Endothelial cell of umbilical vein (primary cell): ENCODE data around the gene SYT6. TPM values are rescaled to one million over a fixed set of nuclear protein-coding genes. Genes with fewer than 3 reads are reported as not detected.

Experiments
- BruUV-seq: library from RNA; stranded (reverse); fragments of 400-500 nt; replicated peaks from 2 replicates; lab custom pipeline; 2021; lab: Mats Ljungman, UMichigan
- CTCF ChIA-PET: fragments of 300-600, 350-600 bp; sonication (Branson Sonifier 250); formaldehyde crosslinking; loops from one replicate; lab custom pipeline; 2021; ENCODE audit warnings: antibody characterized with exemption, inconsistent platforms; lab: Charles Lee
- POLR2A ChIA-PET: fragments of 300-600, 350-600 bp; sonication (Branson Sonifier 250); formaldehyde crosslinking; loops from one replicate; lab custom pipeline; 2021; ENCODE audit warnings: antibody characterized with exemption, inconsistent platforms; lab: Charles Lee
- DNase-seq: peaks from one replicate; pipeline ENCODE4 v3.0.0-alpha.2; 2011; ENCODE audit warnings: low read depth, low spot score
- FAIRE-seq: peaks from 2 replicates; lab custom pipeline; 2011; peaks lifted over from hg19 to GRCh38; lab: Jason Lieb, UNC
- H2AFZ ChIP-seq: 2 replicates; pipeline ENCODE4 v1.6.0; 2012; ENCODE audit warnings: low read depth, low read length, control low read depth, inconsistent platforms
- H3K27ac ChIP-seq: 2 replicates; pipeline ENCODE4 v1.5.1; 2011; ENCODE audit warnings: low read depth, mild to moderate bottlenecking, control low read depth, low read length, moderate library complexity; ENCODE audit not compliant: insufficient read depth
- H3K27me3 ChIP-seq, 2 experiments: 2 replicates each; pipeline versions ENCODE4 v1.6.0 to v1.6.1; 2011; ENCODE audit warnings: low read length in 2 of 2, mixed read lengths in 1 of 2; ENCODE audit not compliant: control insufficient read depth in 2 of 2, insufficient read depth in 2 of 2
- H3K36me3 ChIP-seq, 2 experiments: 2 replicates in 1 of 2; 3 replicates in 1 of 2; pipeline ENCODE4 v1.5.1; 2011; ENCODE audit warnings: low read length in 2 of 2, mild to moderate bottlenecking in 1 of 2, moderate library complexity in 1 of 2; ENCODE audit not compliant: control insufficient read depth in 2 of 2, insufficient read depth in 2 of 2; ENCODE audit errors: extremely low read depth in 1 of 2
- H3K4me1 ChIP-seq: 3 replicates; pipeline ENCODE4 v1.5.1; 2011; ENCODE audit warnings: mild to moderate bottlenecking, low read length; ENCODE audit not compliant: control insufficient read depth, insufficient read depth; ENCODE audit errors: extremely low read depth
- H3K4me2 ChIP-seq: 2 replicates; pipeline ENCODE4 v1.6.1; 2011; ENCODE audit warnings: low read length, control low read depth, mixed read lengths; ENCODE audit not compliant: insufficient read depth
- H3K4me3 ChIP-seq, 3 experiments: fragments of 200-600 bp in 1 of 3; sonication (generic), shearing (Covaris generic) in 1 of 3; replicated peaks in 1 of 3; 2 replicates each; pipeline ENCODE4 v1.5.1; 2011 to 2016; ENCODE audit warnings: control low read depth in 3 of 3, low read length in 3 of 3, mild to moderate bottlenecking in 2 of 3, inconsistent platforms in 1 of 3, low read depth in 1 of 3, moderate library complexity in 1 of 3; ENCODE audit not compliant: insufficient read depth in 1 of 3
- H3K79me2 ChIP-seq: 2 replicates; pipeline ENCODE4 v1.6.0; 2012; ENCODE audit warnings: low read length, inconsistent platforms; ENCODE audit not compliant: control insufficient read depth, insufficient read depth
- H3K9ac ChIP-seq: replicated peaks from 2 replicates; pipeline ENCODE3; 2011; ENCODE audit warnings: low read length, control low read depth; ENCODE audit not compliant: insufficient read depth; ENCODE audit errors: extremely low read depth
- H3K9me1 ChIP-seq: replicated peaks from 3 replicates; pipeline ENCODE4 v1.6.0; 2011; ENCODE audit warnings: mild to moderate bottlenecking, low read length; ENCODE audit not compliant: control insufficient read depth, insufficient read depth; ENCODE audit errors: extremely low read depth
- H3K9me3 ChIP-seq: replicated peaks from 2 replicates; pipeline ENCODE4 v1.5.1; 2012; ENCODE audit warnings: low read length, inconsistent platforms; ENCODE audit not compliant: control insufficient read depth, insufficient read depth
- H4K20me1 ChIP-seq: replicated peaks from 2 replicates; pipeline ENCODE3; 2011; ENCODE audit warnings: mild to moderate bottlenecking, low read length; ENCODE audit not compliant: control insufficient read depth, insufficient read depth; ENCODE audit errors: extremely low read depth
- EZH2 ChIP-seq: IDR thresholded peaks from 2 replicates; pipeline ENCODE4 v1.6.1; 2012; ENCODE audit warnings: borderline replicate concordance, low read depth, mild to moderate bottlenecking, moderate library complexity, low read length, inconsistent platforms; ENCODE audit not compliant: severe bottlenecking
- FOS ChIP-seq: IDR thresholded peaks from 2 replicates; pipeline ENCODE4 v1.6.1; 2011; ENCODE audit warnings: mild to moderate bottlenecking, low read length, moderate library complexity, borderline replicate concordance; ENCODE audit not compliant: insufficient read depth
- GATA2 ChIP-seq: IDR thresholded peaks from 2 replicates; pipeline ENCODE4 v1.7.0; 2011; ENCODE audit warnings: low read depth, mild to moderate bottlenecking, moderate library complexity, mixed read lengths, low read length; ENCODE audit not compliant: insufficient read length, insufficient read depth
- JUN ChIP-seq: IDR thresholded peaks from 2 replicates; pipeline ENCODE4 v1.6.1; 2011; ENCODE audit warnings: borderline replicate concordance, low read depth; ENCODE audit not compliant: insufficient read length, insufficient read depth
- MYC ChIP-seq: IDR thresholded peaks from one replicate; pipeline ENCODE4 v1.6.1; 2011; ENCODE audit warnings: mild to moderate bottlenecking, low read depth, low read length
- POLR2A ChIP-seq: IDR thresholded peaks from 2 replicates; pipeline ENCODE4 v1.6.1; 2012; ENCODE audit warnings: low read depth, mild to moderate bottlenecking, control low read depth, low read length
- POLR2AphosphoS5 ChIP-seq: IDR thresholded peaks from 2 replicates; pipeline ENCODE4 v1.6.1; 2012; ENCODE audit warnings: low read depth, mild to moderate bottlenecking, control low read depth, low read length, moderate library complexity; ENCODE audit not compliant: insufficient read depth
- dilution Hi-C: fragments of 300-500 bp; cut with MboI; formaldehyde crosslinking; loops from one replicate; pipeline ENCODE4 v1.15.0; 2019; ENCODE audit warnings: low sequenced_read_pairs; ENCODE audit not compliant: extremely low pct_ligation_motif_present
- intact Hi-C: fragments of 100-400 bp; cut with micrococcal nuclease; formaldehyde crosslinking; loops from one replicate; pipeline ENCODE4 v1.10.0; 2022
- polyA plus RNA-seq, 4 experiments: library from polyadenylated mRNA; depleted of rRNA in 3 of 4; stranded (reverse) in 3 of 4; unstranded in 1 of 4; fragments of >200 nt; gene quantifications; 2 replicates each; pipeline versions ENCODE4 v1.2.1 to v1.2.3, GENCODE V29; 2011 to 2012; ENCODE audit warnings: missing spikeins in 1 of 4
- total RNA-seq: library from RNA; stranded (reverse); gene quantifications from 2 replicates; pipeline ENCODE4 v1.2.3, GENCODE V29; 2021
- TF ChIP-seq, protein P1 (sequence below): IDR thresholded peaks from 2 replicates; pipeline ENCODE4 v1.6.1; 2011; ENCODE audit not compliant: insufficient read depth, insufficient read length
- TF ChIP-seq, protein P2 (sequence below), 2 donors: IDR thresholded peaks; 1 replicate in 1 of 2; 2 replicates in 1 of 2; pipeline ENCODE4 v1.5.1; 2011; ENCODE audit warnings: low read length in 2 of 2, mild to moderate bottlenecking in 2 of 2, moderate library complexity in 2 of 2, control low read depth in 1 of 2, inconsistent platforms in 1 of 2, low read depth in 1 of 2; ENCODE audit not compliant: insufficient read depth in 1 of 2; ENCODE audit errors: extremely low read depth in 1 of 2

SYT6 gene
- total and polyA plus RNA-seq, 2 donors (not counting 3 experiments of a cell fraction or from before 2014, with no cell fraction given): 0.04 TPM; not detected in 1

DNA sequence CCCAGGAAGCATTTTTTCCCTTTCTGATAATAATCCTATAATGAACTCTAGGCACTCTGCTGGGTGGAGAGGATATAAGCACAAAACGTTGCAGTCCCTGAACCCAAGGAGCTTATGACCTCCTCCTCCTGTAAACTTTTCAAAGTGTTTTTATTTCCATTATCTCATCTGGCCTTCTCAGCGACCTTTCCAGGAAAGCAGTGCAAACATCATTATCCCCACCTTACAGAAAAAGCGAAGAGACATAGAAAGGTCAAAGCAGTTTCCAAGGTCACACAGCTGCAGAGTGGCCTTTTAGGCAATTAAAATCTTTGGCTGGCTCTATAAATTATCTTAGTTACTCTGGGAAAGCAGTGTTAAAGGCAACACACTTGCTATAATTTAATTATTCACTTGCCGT, 110.6 kb downstream of the SYT6 start:
- Histone ChIP-seq H3K36me3 (no peaks in the 10 kb centered on the region), H3K9me3 (no peaks in the 10 kb centered on the region), H3K27me3 (peaks cover 5 to 12% of the 10 kb centered on the region in 2 experiments), H4K20me1 (no peaks in the 10 kb centered on the region), H3K9me1 (no peaks in the 10 kb centered on the region), H3K4me1 (no peaks in the 10 kb centered on the region), H2AFZ (no peak overlapping the region), H3K9ac (no peak overlapping the region), H3K4me2 (no peak overlapping the region), H3K27ac (no peak overlapping the region), H3K79me2 (no peaks in the 10 kb centered on the region), H3K4me3 (no peak overlapping the region)
- FAIRE-seq (no peak), DNase-seq (peak; percentile 47)
- TF ChIP-seq, protein P1, sequence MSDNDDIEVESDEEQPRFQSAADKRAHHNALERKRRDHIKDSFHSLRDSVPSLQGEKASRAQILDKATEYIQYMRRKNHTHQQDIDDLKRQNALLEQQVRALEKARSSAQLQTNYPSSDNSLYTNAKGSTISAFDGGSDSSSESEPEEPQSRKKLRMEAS: no peak
- TF ChIP-seq MYC (no peak), POLR2A (no peak), FOS (no peak), EZH2 (no peak), GATA2 (no peak), POLR2AphosphoS5 (no peak)
- intact Hi-C loops (no loop called here), dilution Hi-C loops (no loop called here)
- BruUV-seq: no TSS peak
- POLR2A ChIA-PET: no interaction called here
- CTCF ChIA-PET: no interaction called here

DNA sequence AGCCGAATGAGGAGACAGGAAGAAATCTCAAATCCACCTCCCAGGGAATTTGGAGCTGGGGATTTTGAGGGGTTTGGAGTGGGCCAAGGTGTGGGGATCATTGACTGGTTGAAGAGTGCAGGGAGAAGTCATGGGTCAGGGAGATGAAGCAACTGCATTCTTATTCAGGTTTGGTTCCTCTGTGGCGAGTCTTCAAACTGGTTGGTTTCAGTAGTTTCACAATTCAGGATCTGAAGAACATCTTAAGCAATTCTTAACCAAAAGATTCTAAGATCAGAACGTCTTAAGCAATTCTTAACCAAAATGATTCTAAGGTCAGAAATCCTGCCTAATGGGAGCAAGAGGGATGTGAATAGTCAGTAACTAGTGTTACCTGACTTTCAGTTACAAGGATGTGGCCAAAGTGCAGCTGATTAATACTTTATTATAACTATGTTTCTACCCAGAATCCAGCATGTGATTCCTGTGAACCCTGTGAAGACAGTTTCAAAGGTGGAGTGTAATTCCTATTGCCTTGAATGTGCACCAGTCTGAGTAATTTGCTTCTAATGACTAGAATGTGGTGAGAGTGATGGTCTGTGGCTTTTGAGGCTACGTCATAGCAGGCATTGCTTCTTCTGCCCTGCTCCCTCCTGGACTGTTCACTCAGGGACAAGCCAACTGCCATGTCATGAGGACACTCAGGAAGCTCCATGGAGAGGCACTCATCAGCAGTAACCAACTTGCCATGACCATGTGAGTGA, 113.2 kb downstream of the SYT6 start:
- dilution Hi-C loops (no loop called here), intact Hi-C loops (no loop called here)
- H3K9ac ChIP-seq: no peak overlapping the region
- CTCF ChIA-PET: no interaction called here
- no peak overlapping the region for H2AFZ ChIP-seq
- no peak overlapping the region for H3K27ac ChIP-seq
- TF ChIP-seq MYC: no peak
- no peak for TF ChIP-seq FOS
- no peak for TF ChIP-seq GATA2
- TF ChIP-seq, protein P1: no peak
- TF ChIP-seq, protein P2, sequence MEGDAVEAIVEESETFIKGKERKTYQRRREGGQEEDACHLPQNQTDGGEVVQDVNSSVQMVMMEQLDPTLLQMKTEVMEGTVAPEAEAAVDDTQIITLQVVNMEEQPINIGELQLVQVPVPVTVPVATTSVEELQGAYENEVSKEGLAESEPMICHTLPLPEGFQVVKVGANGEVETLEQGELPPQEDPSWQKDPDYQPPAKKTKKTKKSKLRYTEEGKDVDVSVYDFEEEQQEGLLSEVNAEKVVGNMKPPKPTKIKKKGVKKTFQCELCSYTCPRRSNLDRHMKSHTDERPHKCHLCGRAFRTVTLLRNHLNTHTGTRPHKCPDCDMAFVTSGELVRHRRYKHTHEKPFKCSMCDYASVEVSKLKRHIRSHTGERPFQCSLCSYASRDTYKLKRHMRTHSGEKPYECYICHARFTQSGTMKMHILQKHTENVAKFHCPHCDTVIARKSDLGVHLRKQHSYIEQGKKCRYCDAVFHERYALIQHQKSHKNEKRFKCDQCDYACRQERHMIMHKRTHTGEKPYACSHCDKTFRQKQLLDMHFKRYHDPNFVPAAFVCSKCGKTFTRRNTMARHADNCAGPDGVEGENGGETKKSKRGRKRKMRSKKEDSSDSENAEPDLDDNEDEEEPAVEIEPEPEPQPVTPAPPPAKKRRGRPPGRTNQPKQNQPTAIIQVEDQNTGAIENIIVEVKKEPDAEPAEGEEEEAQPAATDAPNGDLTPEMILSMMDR (IDR thresholded peaks at IDR 0.05; ENCODE audit: extremely low read depth in 1 of 2, insufficient read depth in 1 of 2, low read depth in 1 of 2, low read length in 2 of 2): no peak
- TF ChIP-seq JUN: no peak
- TF ChIP-seq POLR2A: no peak
- TF ChIP-seq POLR2AphosphoS5: no peak
- no peak for TF ChIP-seq EZH2
- BruUV-seq: no TSS peak
- POLR2A ChIA-PET: no interaction called here
- no peak overlapping the region for H3K4me2 ChIP-seq
- H3K36me3 ChIP-seq: no peaks in the 10 kb centered on the region
- FAIRE-seq: no peak
- H3K27me3 ChIP-seq: peaks cover 5 to 11% of the 10 kb centered on the region in 2 experiments
- no peaks in the 10 kb centered on the region for H4K20me1 ChIP-seq
- no peaks in the 10 kb centered on the region for H3K9me1 ChIP-seq
- no peaks in the 10 kb centered on the region for H3K9me3 ChIP-seq
- no peaks in the 10 kb centered on the region for H3K79me2 ChIP-seq
- no peak overlapping the region for H3K4me3 ChIP-seq
- no peak for DNase-seq
- no peaks in the 10 kb centered on the region for H3K4me1 ChIP-seq
